Effector memory CD4-positive, alpha-beta T cell (primary cell): ENCODE data around the gene KRR1.
"Not testable (repeated sequence)": the region's sequence is repeated elsewhere in the genome, so short reads cannot be mapped to it uniquely, and the experiment has no call there.

Experiments used
- DNase-seq, 3 donors: peaks; one replicate each; pipeline ENCODE4 v3.0.0-alpha.2; 2020
- H3K27ac ChIP-seq: 2 replicates; pipeline ENCODE4 v1.7.0; 2013; ENCODE audit warnings: mild to moderate bottlenecking, low read length, moderate library complexity; ENCODE audit not compliant: insufficient read depth, poor library complexity, severe bottlenecking
- H3K27me3 ChIP-seq: replicated peaks from 2 replicates; pipeline ENCODE4 v1.7.0; 2013; ENCODE audit warnings: mild to moderate bottlenecking, low read length; ENCODE audit not compliant: insufficient read depth, control insufficient read depth, poor library complexity, severe bottlenecking
- H3K36me3 ChIP-seq: 2 replicates; pipeline ENCODE4 v1.7.0; 2013; ENCODE audit warnings: mild to moderate bottlenecking, low read length, moderate library complexity; ENCODE audit not compliant: control insufficient read depth, insufficient read depth
- H3K4me1 ChIP-seq: 2 replicates; pipeline ENCODE4 v1.7.0; 2013; ENCODE audit warnings: low read length, mild to moderate bottlenecking; ENCODE audit not compliant: control insufficient read depth, insufficient read depth, poor library complexity, severe bottlenecking
- H3K4me3 ChIP-seq: 2 replicates; pipeline ENCODE4 v1.7.0; 2013; ENCODE audit warnings: low read length, low read depth, mild to moderate bottlenecking; ENCODE audit not compliant: insufficient read depth, poor library complexity, severe bottlenecking
- H3K9me3 ChIP-seq: 2 replicates; pipeline ENCODE4 v1.7.0; 2013; ENCODE audit warnings: mild to moderate bottlenecking, low read length, moderate library complexity; ENCODE audit not compliant: control insufficient read depth

KRR1 gene

GRCh38 chr12:75526655-75527511 is 15.5 kb upstream of the KRR1 start:
- Histone ChIP-seq H3K27me3 (no peaks in the 10 kb centered on the region), H3K9me3 (no peaks in the 10 kb centered on the region), H3K27ac (no peak overlapping the region), H3K36me3 (no peaks in the 10 kb centered on the region), H3K4me1 (no peaks in the 10 kb centered on the region), H3K4me3 (no peak overlapping the region)
- no peak for DNase-seq

GRCh38 chr12:75525263-75525662 is 13.9 kb upstream of the KRR1 start:
- Histone ChIP-seq H3K27ac (no peak overlapping the region), H3K4me1 (no peaks in the 10 kb centered on the region), H3K9me3 (no peaks in the 10 kb centered on the region), H3K27me3 (no peaks in the 10 kb centered on the region), H3K36me3 (no peaks in the 10 kb centered on the region), H3K4me3 (no peak overlapping the region)
- DNase-seq: no peak

GRCh38 chr12:75522124-75522523 is 10.7 kb upstream of the KRR1 start:
- not testable (repeated sequence) for DNase-seq, H3K4me3 ChIP-seq, H3K9me3 ChIP-seq, H3K27me3 ChIP-seq, H3K4me1 ChIP-seq, H3K36me3 ChIP-seq, H3K27ac ChIP-seq

GRCh38 chr12:75521224-75521623 is 9.8 kb upstream of the KRR1 start:
- not testable (repeated sequence) for H3K4me3 ChIP-seq, H3K36me3 ChIP-seq, H3K4me1 ChIP-seq, H3K9me3 ChIP-seq, DNase-seq, H3K27ac ChIP-seq, H3K27me3 ChIP-seq

- H3K9me3 ChIP-seq: no peaks in the 10 kb centered on the region
- no peaks in the 10 kb centered on the region for H3K27me3 ChIP-seq
- no peak overlapping the region for H3K4me3 ChIP-seq
- peaks cover 9% of the 10 kb centered on the region for H3K4me1 ChIP-seq
- peaks cover 10% of the 10 kb centered on the region for H3K36me3 ChIP-seq
- no peak overlapping the region for H3K27ac ChIP-seq
- no peak for DNase-seq
These were observed 1.8 kb downstream of the KRR1 start for GRCh38 chr12:75509621-75510020.

- DNase-seq: no peak
- Histone ChIP-seq H3K9me3 (no peaks in the 10 kb centered on the region), H3K36me3 (peaks cover 25% of the 10 kb centered on the region), H3K27me3 (no peaks in the 10 kb centered on the region), H3K4me1 (peaks cover 9% of the 10 kb centered on the region), H3K27ac (no peak overlapping the region), H3K4me3 (no peak overlapping the region)
These were observed 3.2 kb downstream of the KRR1 start for GRCh38 chr12:75508159-75508558.

GRCh38 chr12:75507086-75507485 is 4.3 kb downstream of the KRR1 start:
- Histone ChIP-seq H3K27me3 (no peaks in the 10 kb centered on the region), H3K4me3 (no peak overlapping the region), H3K9me3 (no peaks in the 10 kb centered on the region), H3K36me3 (peaks cover 35% of the 10 kb centered on the region), H3K27ac (no peak overlapping the region), H3K4me1 (peaks cover 9% of the 10 kb centered on the region)
- DNase-seq: no peak

- H3K36me3 ChIP-seq: peaks cover 47% of the 10 kb centered on the region
- no peaks in the 10 kb centered on the region for H3K9me3 ChIP-seq
- H3K4me3 ChIP-seq: no peak overlapping the region
- DNase-seq: no peak
- no peak overlapping the region for H3K27ac ChIP-seq
- H3K4me1 ChIP-seq: peaks cover 8% of the 10 kb centered on the region
- no peaks in the 10 kb centered on the region for H3K27me3 ChIP-seq
These were observed 5.6 kb downstream of the KRR1 start for GRCh38 chr12:75505706-75506312.

GRCh38 chr12:75503866-75504265 is 7.5 kb downstream of the KRR1 start:
- H3K9me3 ChIP-seq: no peaks in the 10 kb centered on the region
- no peak for DNase-seq
- H3K36me3 ChIP-seq: peaks cover 63% of the 10 kb centered on the region
- H3K27ac ChIP-seq: no peak overlapping the region
- H3K4me3 ChIP-seq: no peak overlapping the region
- no peaks in the 10 kb centered on the region for H3K4me1 ChIP-seq
- H3K27me3 ChIP-seq: no peaks in the 10 kb centered on the region

- Histone ChIP-seq H3K27me3 (no peaks in the 10 kb centered on the region), H3K4me1 (no peaks in the 10 kb centered on the region), H3K36me3 (peaks cover 67% of the 10 kb centered on the region), H3K27ac (no peak overlapping the region), H3K4me3 (no peak overlapping the region), H3K9me3 (no peaks in the 10 kb centered on the region)
- no peak for DNase-seq
These were observed 8.0 kb downstream of the KRR1 start for GRCh38 chr12:75503459-75503858.
